ENCODE data around the gene CCL5.

GRCh38 chr17:35844547-35844946 is 35.6 kb downstream of the CCL5 start:
- TF ChIP-seq, protein P1, sequence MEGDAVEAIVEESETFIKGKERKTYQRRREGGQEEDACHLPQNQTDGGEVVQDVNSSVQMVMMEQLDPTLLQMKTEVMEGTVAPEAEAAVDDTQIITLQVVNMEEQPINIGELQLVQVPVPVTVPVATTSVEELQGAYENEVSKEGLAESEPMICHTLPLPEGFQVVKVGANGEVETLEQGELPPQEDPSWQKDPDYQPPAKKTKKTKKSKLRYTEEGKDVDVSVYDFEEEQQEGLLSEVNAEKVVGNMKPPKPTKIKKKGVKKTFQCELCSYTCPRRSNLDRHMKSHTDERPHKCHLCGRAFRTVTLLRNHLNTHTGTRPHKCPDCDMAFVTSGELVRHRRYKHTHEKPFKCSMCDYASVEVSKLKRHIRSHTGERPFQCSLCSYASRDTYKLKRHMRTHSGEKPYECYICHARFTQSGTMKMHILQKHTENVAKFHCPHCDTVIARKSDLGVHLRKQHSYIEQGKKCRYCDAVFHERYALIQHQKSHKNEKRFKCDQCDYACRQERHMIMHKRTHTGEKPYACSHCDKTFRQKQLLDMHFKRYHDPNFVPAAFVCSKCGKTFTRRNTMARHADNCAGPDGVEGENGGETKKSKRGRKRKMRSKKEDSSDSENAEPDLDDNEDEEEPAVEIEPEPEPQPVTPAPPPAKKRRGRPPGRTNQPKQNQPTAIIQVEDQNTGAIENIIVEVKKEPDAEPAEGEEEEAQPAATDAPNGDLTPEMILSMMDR (IDR thresholded peaks at IDR 0.05 in 8 of 11, conservative IDR thresholded peaks at IDR 0.05 in 3 of 11) = no peak
- TF ChIP-seq POLR2A (IDR thresholded peaks at IDR 0.05) (no peak), POLR2AphosphoS5 (IDR thresholded peaks at IDR 0.05) (no peak)
